GM18873 (cell line): ENCODE measurements around the gene IRF8.
"Not testable (repeated sequence)": the region's sequence is repeated elsewhere in the genome, so short reads cannot be mapped to it uniquely, and the experiment has no call there.

Experiments
- ATAC-seq: cut with Tn5 transposase; IDR thresholded peaks from one replicate; pipeline ENCODE4 v1.9.1; 2021; ENCODE audit warnings: mild to moderate bottlenecking, moderate library complexity, moderate number of reproducible peaks; ENCODE audit not compliant: unreplicated experiment, low FRiP score

The IRF8 gene

DNA sequence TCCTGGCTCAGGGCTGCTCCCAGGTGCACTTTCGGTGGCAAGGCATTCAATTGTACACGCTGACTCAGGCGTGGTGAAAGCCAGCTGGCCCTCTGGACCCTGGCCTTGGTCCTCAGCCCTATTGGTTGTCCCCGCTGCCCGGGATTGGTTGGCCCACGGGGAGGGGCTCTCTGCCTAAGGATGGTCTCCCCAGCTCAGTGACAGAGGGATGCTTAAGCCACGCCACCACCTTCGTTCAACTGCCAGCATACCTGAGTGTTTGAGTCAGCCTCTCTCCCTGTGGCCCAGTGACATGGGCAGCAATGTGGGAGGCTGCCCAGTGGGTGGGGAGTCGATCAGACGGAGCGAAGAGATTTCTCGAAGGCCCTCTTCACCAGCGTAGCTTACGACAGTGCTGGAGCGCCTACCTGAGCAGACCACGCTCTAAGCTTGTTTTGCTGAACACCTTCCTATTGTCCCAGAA is 30.3 kb downstream of the IRF8 start:
- no peak for ATAC-seq

DNA sequence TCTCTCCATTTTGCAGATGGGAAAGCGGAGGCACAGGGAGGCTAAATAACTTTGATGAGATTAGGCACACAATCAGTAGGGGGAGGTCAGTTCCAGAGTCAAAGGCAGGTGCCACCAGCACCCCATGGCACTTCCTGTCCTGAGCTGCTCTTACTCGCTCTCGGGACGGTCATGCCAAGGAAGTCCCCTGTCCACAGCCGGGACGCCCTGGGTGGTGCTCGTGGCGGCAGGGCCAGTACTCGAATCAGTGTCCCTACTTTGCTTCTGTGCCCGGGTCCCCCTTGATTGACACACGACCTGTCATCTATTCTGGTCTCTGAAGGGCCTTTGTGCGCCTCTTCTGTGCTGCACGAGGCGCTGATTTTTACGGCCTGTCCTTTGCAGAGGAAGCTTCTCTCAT is 31.3 kb downstream of the IRF8 start:
- no peak for ATAC-seq

DNA sequence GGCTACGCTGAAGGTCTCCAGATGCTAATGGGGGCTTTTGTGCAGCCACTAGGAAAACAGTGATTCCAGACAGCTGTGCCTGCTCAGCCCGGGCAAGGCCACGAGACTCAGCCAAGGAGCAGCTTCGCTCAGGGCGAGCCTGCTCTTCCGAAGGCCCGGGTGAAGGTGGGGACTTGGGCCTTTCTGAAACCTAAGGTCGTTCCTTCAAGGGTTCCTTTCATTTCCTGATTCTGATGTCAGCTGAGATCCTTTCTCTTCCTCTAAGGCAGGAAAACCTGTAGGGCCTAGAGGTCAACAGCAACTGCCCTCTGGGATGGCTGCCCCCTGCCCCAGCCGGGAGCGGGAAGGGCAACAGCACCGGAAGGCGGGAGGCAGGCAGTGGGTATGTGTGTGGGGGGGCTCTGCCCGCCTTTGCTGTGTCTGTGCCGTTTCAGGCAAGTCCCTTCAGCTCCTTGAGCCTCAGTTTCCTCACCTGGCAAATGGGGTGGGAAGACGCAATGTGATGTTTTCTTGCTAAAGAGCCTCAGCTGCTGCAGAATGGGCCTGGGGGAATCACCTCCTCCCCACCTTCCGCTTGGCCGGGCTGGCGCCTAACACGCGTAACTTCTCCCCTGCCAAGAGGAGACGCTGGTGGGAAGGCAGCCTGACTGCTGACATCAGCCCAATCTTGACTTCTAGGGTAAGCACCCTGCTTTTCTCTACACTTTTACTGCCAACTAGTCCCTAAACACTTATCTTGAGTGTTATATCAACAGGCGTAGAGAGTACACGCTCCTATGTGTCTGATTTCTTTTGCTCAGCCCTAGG is 32.8 kb downstream of the IRF8 start:
- ATAC-seq, result no peak

DNA sequence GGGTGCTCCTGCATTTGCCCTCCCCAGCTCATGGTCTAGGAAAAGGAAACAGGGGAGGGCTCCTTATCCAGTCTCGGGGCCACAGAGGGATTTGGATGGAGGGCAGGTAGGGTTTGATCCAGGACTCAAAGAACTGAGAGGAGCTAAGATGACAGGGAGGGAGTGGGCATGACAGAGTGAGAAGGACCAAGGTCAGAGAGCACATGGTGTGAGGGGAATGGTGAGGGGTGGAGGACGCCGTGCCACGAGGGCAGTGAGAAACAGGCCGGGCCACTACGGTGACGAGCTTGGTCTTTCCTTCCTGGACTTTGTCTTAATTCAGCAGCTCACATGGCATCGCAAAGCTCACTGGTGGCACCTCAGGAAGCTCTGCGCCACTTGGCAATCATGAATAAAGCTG is 35.2 kb downstream of the IRF8 start:
- no peak for ATAC-seq

DNA sequence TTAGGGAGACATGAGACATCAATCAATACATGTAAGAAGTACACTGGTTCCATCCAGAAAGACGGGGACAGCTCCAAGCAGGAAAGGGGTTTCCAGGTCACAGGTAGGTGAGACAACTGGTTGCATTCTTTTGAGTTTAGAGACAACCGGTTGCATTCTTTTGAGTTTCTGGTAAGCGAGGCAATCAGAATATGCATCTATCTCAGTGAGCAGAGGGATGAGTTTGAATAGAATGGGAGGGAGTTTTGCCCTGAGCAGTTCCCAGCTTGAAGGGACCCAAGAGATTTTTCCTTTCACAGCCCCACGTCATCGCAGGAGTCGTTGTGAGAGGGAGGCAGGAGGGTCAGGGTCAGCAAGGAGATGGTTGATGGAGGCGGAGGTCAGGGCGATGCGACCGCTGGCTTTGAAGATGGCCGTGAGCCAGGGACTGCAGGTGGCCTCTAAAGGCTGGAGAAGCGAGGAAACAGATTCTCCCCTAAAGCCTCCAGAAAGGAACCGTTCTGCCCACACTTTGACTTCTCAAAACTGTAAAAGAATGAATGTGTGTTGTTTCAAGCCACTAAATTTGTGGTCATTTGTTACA is 36.5 kb downstream of the IRF8 start:
- no peak for ATAC-seq

DNA sequence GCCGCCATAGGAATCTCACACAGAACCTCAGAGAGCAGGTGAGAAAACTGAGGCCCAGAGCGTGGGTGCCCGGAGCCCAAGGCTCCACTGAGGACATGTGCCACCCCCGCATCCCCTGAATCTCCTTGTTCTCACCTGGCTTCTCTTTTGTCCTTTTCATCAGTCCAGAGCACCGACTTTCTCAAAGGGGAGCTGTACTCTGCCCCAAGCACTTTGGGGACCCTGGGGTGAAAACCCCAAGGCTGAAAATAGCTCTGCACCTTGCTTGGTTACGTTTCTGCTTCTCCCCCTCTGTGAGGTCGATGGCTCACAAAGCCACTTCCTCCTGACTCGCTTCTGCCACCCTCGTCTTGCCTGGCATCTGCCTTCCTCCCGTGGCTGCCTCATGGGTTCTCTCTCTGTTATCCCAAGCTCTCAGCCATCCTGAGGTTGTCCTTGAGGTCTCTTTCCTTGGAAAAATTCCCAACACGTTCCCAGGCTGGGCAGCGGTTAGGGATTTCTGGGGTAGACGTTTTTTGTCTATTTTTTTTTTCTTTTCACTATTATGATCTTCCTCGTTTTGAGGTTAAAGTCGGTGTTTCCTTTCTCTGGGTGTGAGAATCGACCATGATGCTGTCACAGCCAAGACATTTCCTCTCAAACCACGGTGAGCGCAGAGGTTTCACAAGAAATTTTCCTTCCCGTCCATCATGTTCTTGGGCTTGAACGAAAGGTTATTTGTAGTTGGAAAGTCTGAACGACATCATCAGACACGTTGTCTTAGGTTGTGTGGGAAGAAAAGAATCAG is 37.2 kb downstream of the IRF8 start:
- peak; percentile 72 for ATAC-seq

DNA sequence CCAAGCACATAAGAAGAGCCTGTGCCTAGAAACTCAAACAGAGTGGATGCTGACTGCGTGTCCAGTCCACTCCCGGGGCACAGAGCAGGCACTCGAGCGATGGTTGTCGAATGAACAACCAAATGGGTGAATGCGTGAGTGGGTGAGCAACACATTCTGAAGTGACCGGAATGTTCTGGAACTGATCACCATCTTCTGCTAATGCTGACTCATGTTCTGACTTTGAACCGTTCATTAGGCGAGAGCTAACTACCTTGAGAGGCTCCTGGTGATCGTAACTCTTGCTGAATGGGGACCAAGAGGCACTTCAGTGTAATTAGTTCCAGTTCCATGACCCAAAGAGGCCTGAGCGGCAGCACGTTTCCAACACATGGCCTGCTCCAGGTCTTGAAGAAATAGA is 37.9 kb downstream of the IRF8 start:
- peak; percentile 5 for ATAC-seq

DNA sequence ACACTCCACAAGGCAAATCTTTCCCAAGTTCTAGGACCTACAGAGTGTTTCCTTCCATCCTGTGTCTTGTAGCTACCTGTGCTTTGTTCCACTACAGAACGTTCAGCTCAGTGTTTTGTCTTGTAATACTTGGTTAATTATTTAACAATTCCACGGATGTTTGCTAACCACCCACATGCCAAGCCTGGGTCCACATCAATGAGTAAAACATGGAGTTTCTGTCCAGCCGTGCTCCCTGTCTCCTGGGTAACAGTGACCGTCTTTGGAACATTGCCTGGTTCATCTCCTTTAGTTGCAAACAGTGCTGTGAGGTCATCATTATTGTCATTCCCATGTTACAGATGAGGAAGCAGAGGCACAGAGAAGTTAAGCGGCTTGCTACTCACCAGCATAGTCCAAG is 41.3 kb downstream of the IRF8 start:
- no peak for ATAC-seq

DNA sequence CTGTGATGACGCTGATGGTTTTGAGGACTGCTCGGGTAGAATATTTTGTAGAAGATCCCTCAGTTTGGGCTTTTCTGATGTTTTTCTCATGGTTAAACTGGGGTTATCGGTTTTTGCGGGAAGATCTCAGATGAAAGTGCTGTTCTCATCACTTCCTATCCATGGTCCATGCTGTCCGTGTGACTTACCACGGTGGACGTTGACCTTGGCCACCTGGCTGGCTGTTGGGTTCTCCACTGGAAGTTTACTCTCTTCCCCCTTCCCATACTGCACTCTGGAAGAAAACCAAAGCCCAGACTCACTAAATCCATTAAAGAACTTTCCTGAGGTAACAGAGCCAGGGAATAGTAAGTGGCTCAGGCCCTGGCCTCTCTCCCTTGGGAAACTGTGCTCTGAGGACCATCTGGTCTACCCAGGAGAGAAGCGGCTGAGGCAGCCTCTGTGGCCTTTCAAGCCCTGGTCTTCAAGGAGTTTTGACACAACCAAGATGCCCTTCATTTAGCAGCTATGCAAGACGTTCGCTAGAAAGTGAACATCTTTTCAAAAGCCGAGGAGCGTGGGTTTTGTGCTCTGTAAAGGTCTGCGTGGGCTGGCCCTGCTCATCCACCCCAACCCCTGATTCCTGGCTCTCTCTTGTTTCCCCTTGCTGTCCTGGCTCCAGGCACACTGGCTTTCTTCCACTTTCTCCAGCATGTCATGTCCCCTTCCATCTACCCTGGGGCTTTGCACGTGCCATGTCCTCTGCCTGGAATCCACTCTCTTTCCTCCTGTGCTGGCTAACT is 43.1 kb downstream of the IRF8 start:
- no peak for ATAC-seq

DNA sequence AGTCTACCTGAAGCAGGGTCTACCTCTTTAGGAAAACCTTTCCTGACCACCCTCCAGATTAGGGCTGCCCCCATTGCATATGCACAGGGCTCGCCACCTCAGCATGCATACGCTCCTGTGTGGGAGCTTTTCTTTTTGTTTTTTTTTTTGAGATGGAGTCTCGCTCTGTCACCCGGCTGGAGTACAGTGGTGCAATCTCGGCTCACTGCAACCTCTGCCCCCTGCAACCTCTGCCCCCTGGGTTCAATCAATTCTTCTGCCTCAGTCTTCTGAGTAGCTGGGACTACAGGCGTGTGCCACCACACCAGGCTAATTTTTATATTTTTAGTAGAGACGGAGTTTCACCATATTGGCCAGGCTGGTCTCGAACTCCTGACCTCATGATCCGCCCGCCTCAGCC is 43.7 kb downstream of the IRF8 start:
- ATAC-seq, result not testable (repeated sequence)

DNA sequence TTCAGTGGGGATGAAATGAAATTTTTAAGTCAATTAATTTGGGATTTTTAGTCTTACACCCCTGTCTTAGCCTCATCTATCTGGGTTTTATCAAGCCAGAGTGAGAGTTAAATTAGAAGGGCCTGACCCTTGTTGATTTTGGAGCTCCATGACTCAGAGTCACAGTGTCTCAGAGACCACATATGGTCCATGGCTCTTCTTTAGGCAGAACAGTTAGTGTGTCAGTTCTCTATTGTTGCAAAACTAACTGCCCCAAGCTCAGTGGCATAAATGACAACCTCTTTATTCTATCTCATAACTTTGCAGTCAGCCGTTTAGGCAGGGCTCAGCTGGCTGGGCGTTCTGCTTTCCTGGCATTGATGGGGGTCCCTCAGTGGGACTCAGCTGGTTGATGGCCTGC is 44.7 kb downstream of the IRF8 start:
- ATAC-seq, result no peak

DNA sequence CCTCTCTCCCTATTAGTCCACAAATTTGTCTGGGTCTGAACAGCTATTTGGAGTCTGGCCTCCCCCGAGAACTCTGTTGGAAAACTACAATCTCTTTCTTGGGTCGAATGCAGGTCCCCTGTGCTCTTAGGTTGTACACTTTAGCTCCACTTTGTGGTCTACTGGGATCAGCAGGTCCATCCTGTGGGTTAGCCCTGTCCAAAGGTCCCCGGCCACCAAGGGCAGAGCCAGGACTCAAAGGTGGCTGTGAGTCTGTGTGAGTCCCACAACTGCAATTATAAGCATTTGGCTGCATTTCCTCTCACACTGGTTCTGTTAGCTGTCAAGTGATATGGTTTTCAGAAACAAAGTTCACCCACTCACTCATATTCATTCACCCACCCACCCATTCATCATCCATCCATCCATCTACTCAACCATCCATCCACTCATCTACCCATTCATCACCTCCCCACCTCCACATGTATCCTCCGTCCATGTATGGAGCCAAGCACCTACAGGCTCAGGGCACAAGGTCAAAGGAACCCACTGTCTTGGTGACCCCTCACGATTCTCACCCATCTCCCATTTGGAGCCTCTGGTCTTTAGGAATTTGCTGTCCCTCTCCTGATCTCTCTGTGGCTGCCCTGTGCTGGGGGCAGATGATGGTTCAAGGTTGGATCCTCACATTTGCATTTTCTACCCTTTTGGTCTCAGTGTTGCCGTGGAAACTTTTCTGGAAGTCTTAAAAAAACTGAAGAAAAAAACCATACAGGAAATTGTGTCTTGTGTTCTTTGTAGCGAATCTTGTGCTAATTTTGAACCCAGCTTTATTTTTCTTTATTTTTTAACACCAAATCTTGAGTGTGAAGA is 45.8 kb downstream of the IRF8 start:
- ATAC-seq, result no peak

DNA sequence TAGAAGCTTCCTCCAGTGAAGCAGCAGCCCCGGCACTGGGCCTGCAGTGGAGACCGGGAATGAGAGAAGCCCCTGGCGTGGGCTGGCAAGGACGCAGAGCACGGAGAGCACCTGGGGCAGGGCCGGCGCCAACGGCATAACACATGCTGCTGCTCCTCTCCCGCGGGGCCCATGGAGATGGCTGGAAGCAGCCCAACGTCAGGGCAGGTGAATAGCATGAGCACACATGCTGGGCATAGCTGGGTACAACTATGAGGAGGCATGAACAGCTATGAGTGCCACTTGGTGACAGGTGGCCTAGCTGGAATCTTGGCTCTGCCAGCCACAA is 46.4 kb downstream of the IRF8 start:
- no peak for ATAC-seq

DNA sequence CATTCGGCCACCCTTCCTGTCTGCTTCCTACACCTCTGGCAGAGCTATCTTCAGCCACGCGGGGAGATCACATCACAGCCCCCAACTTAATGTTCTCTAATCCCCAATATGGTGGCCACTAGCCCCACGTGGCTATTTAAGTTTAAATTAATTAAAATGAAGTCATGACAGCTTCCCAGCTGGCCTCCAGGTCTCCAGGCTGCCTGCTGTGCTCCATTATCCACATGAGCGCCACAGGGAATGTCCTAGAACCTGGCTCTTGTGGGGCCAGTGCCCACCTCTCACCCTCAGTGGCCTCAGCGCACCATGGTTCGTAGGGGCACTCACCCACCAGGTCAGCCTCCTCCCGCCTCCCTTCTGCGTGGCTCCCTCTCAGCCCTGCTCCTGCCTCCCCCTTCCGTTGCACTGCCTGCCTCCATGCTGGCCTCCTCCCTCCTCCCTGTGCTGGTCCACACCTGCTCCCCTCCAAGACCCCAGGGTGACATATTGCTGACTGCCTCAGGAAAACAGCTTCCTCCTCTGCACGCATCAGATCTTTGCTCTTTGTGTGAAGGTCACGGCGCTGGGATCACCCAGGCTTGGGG is 47.7 kb downstream of the IRF8 start:
- ATAC-seq, result no peak

DNA sequence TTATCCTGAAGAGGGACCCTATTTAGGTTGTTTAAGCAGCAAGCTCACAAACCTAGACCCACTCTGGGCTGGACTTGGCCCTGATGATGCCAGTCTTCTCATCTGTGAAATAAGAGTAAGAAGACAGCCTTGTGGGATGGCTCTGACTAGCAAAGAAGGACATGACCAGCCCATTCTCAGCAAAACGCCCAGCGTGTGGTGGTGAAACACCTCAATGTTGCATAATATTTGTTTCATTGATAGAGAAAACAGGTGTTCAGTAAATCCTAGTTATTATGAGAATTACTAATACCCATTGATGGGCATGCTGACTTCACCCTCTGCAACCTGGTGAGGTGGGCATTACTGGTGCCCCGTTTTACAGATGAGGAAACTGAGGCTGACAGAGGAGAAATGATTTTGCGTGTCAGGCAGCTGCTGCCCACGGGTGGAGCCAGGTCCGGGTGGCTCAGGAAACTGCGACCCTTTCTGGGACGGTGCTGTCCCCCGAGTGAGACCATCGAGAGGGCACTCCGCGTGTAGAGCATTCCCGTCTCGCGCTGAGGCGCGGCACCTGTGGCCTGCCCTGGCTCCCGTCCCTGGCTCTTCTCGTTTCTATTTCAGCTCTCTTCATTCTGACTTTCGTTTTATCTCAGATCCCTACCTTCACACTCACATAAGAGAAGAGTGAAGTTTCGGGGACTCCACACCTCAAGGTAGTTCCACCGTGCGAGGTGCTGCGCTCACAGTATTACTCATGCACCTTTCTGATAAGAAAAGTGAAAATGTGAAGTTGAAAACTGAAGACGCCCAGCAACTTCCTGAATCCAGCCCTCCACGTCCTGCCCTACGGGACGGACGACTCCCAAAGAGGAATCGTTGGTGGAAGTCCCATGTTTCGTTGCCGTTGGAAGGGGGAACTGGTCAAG is 48.5 kb downstream of the IRF8 start:
- peak; percentile 46 for ATAC-seq

DNA sequence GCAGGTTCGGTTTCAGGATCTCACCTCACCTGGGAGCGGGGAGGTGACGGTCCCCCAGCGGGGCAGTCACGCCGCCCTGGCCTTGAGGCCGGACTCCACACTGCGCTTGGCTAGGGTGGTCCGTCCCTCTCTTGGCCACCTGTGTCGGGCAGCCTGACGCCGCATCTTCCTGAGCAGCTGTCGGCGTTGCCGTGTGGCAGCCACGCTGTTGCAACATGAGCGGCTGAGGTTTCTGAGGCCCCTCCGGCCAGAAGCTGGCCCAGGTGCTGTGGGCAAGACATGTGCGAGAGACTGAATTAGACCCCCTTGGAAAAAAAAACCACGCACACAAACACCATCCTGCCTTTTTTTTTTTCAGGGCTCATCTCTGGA is 49.2 kb downstream of the IRF8 start:
- peak; percentile 31 for ATAC-seq

DNA sequence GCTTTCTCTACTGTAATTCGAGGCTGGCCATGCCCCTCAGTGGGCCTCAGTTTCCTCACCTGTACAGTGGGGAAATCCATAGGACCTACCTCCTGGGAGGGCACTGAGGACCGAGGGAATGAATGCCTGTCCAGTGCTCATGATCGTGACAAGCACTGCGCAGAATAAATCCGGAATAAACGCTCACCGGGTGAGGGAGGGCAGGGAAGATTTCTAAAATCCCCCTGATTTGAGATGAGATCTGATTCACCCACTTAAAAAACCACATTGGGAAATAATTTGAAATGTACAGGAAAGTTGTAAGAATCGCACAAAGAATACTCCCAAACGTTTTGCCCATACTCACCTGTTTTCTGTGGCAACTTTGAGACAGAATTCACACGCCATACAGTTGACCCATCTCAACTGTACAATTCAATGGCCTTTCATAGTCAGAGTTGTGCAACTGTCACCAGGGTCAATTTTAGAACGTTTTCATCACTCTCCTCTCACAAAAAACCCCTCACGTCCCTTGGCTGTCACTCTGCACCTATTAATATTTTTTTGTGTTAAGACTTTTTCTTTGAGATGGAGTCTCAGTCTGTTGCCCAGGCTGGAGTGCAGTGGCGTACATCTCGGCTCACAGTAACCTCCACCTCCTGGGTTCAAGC is 49.8 kb downstream of the IRF8 start:
- no peak for ATAC-seq
